ENCODE results near the gene ZBTB20.

- TF ChIP-seq REST (IDR thresholded peaks at IDR 0.05; ENCODE audit: insufficient read depth in 1 of 2, low read depth in 2 of 2, low read length in 2 of 2) (no peak), SIN3A (IDR thresholded peaks at IDR 0.05; ENCODE audit: borderline replicate concordance, insufficient read depth, low read length) (no peak), POLR2AphosphoS5 (IDR thresholded peaks at IDR 0.05; ENCODE audit: low read depth, low read length) (no peak), TAF1 (IDR thresholded peaks at IDR 0.05; ENCODE audit: borderline replicate concordance, insufficient read depth, low read length) (no peak)
These were observed 697.0 kb downstream of the ZBTB20 start for GRCh38 chr3:114450008-114450596.
